ENCODE measurements around the gene ZYG11A.

Gene ZYG11A

GRCh38 chr1:52919051-52919722, 76.6 kb downstream of the ZYG11A start:
- TF ChIP-seq CTCF (IDR thresholded peaks at IDR 0.05; ENCODE audit: insufficient read depth, missing control alignments) = no peak
- FAIRE-seq (no peak), DNase-seq (ENCODE audit: insufficient read length, low spot score) (no peak)

GRCh38 chr1:52919723-52920483, 77.3 kb downstream of the ZYG11A start:
- TF ChIP-seq CTCF (IDR thresholded peaks at IDR 0.05; ENCODE audit: insufficient read depth, missing control alignments) = no peak
- no peak for DNase-seq (ENCODE audit: insufficient read length, low spot score)
- no peak for FAIRE-seq

GRCh38 chr1:52920791-52921291, 78.3 kb downstream of the ZYG11A start:
- DNase-seq (ENCODE audit: insufficient read length, low spot score) (no peak), FAIRE-seq (no peak)
- no peak for TF ChIP-seq CTCF (IDR thresholded peaks at IDR 0.05; ENCODE audit: insufficient read depth, missing control alignments)

- no peak for TF ChIP-seq CTCF (IDR thresholded peaks at IDR 0.05; ENCODE audit: insufficient read depth, missing control alignments)
- DNase-seq (ENCODE audit: insufficient read length, low spot score) (no peak), FAIRE-seq (no peak)
These were observed 83.0 kb downstream of the ZYG11A start for GRCh38 chr1:52925571-52926005.

- FAIRE-seq = no peak
- no peak for TF ChIP-seq CTCF (IDR thresholded peaks at IDR 0.05; ENCODE audit: insufficient read depth, missing control alignments)
- DNase-seq (ENCODE audit: insufficient read length, low spot score) = no peak
These were observed 84.3 kb downstream of the ZYG11A start for GRCh38 chr1:52926864-52927211.

GRCh38 chr1:52927212-52928014, 84.9 kb downstream of the ZYG11A start, which contains the start of gene SCP2:
TSS of gene SCP2 (plus strand) at chr1:52927276. CDS start at chr1:52927397, 121 bp downstream.
- DNase-seq (ENCODE audit: insufficient read length, low spot score) (peak; percentile 73), FAIRE-seq (no peak)
- no peak for TF ChIP-seq CTCF (IDR thresholded peaks at IDR 0.05; ENCODE audit: insufficient read depth, missing control alignments)
